Measurements from ENCODE around the gene RAB40B. TPM values are rescaled to one million over a fixed set of nuclear protein-coding genes. Genes with fewer than 3 reads are reported as not detected.

Gene RAB40B
- total and polyA plus RNA-seq, 2 of the 13 experiments (the other 11 are each of a cell fraction or from before 2014, with no cell fraction given), result 6.2 to 6.5 TPM

DNA sequence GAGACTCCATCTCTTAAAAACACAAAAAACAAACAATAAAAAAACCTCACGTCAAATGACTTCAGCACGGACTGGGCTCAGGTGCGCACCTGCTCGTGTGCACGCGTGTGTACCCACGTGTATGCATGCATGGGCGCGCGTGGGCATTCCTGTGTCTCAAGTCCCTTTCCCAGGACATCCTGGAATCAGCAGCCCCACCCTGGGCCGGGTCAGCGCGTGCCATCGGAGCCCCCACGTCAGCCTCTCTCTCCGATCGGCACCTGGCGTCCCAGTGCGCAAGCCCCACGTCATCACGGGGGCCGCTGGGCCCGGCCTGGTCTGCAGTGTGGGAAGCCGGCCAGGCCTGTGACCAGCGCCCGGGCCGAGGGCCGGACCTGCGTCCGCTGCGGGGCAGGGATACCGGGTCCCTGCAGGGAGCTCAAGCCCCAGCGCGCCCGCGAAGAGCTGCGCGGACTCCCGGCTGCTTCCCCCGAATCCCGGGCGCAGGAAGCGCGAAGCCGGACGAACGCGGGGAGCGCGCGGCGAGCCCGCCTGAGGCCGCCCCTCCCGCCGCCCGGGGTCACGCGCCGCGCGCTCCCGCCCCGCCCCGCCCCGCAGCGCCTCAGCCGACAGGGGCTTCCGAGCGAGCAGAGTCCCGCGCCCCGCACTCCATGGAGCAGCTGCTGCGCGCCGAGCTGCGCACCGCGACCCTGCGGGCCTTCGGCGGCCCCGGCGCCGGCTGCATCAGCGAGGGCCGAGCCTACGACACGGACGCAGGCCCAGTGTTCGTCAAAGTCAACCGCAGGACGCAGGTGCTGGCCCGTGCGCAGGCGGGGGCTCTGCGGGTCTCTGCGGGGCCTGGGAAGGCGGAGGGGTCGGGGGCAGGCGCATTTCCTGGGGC is 36.7 kb upstream of the RAB40B start, which contains the start of gene FN3K (continued):
- TF ChIP-seq, protein P1, sequence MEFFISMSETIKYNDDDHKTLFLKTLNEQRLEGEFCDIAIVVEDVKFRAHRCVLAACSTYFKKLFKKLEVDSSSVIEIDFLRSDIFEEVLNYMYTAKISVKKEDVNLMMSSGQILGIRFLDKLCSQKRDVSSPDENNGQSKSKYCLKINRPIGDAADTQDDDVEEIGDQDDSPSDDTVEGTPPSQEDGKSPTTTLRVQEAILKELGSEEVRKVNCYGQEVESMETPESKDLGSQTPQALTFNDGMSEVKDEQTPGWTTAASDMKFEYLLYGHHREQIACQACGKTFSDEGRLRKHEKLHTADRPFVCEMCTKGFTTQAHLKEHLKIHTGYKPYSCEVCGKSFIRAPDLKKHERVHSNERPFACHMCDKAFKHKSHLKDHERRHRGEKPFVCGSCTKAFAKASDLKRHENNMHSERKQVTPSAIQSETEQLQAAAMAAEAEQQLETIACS (CRISPR knock-in tag; IDR thresholded peaks at IDR 0.05), result peak; percentile 97
- TF ChIP-seq ZNF136 (CRISPR knock-in tag; IDR thresholded peaks at IDR 0.05; ENCODE audit: low read depth) (no peak), MBD4 (IDR thresholded peaks at IDR 0.05; ENCODE audit: borderline replicate concordance, low read length) (no peak), CENPX (CRISPR knock-in tag; IDR thresholded peaks at IDR 0.05) (no peak), SIN3B (IDR thresholded peaks at IDR 0.05; ENCODE audit: low read length) (no peak), ERF (CRISPR knock-in tag; IDR thresholded peaks at IDR 0.05) (no peak), CBX5 (CRISPR knock-in tag; IDR thresholded peaks at IDR 0.05; ENCODE audit: borderline replicate concordance) (no peak), ELF1 (CRISPR knock-in tag; IDR thresholded peaks at IDR 0.05) (no peak), RFX1 (IDR thresholded peaks at IDR 0.05) (no peak), PCBP2 (optimal IDR thresholded peaks at IDR 0.05; ENCODE audit: low read depth, low read length, poor library complexity, severe bottlenecking) (no peak), PITX1 (CRISPR knock-in tag; IDR thresholded peaks at IDR 0.05) (no peak), SNAI1 (CRISPR knock-in tag; IDR thresholded peaks at IDR 0.05; ENCODE audit: borderline replicate concordance) (no peak), FLYWCH1 (CRISPR knock-in tag; IDR thresholded peaks at IDR 0.05) (no peak)
- TF ChIP-seq, protein P2, sequence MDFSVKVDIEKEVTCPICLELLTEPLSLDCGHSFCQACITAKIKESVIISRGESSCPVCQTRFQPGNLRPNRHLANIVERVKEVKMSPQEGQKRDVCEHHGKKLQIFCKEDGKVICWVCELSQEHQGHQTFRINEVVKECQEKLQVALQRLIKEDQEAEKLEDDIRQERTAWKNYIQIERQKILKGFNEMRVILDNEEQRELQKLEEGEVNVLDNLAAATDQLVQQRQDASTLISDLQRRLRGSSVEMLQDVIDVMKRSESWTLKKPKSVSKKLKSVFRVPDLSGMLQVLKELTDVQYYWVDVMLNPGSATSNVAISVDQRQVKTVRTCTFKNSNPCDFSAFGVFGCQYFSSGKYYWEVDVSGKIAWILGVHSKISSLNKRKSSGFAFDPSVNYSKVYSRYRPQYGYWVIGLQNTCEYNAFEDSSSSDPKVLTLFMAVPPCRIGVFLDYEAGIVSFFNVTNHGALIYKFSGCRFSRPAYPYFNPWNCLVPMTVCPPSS (IDR thresholded peaks at IDR 0.05), result no peak
- TF ChIP-seq, protein P3, sequence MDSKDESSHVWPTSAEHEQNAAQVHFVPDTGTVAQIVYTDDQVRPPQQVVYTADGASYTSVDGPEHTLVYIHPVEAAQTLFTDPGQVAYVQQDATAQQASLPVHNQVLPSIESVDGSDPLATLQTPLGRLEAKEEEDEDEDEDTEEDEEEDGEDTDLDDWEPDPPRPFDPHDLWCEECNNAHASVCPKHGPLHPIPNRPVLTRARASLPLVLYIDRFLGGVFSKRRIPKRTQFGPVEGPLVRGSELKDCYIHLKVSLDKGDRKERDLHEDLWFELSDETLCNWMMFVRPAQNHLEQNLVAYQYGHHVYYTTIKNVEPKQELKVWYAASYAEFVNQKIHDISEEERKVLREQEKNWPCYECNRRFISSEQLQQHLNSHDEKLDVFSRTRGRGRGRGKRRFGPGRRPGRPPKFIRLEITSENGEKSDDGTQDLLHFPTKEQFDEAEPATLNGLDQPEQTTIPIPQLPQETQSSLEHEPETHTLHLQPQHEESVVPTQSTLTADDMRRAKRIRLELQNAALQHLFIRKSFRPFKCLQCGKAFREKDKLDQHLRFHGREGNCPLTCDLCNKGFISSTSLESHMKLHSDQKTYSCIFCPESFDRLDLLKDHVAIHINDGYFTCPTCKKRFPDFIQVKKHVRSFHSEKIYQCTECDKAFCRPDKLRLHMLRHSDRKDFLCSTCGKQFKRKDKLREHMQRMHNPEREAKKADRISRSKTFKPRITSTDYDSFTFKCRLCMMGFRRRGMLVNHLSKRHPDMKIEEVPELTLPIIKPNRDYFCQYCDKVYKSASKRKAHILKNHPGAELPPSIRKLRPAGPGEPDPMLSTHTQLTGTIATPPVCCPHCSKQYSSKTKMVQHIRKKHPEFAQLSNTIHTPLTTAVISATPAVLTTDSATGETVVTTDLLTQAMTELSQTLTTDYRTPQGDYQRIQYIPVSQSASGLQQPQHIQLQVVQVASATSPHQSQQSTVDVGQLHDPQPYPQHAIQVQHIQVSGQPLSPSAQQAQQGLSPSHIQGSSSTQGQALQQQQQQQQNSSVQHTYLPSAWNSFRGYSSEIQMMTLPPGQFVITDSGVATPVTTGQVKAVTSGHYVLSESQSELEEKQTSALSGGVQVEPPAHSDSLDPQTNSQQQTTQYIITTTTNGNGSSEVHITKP (CRISPR knock-in tag; IDR thresholded peaks at IDR 0.05; ENCODE audit: low read depth), result no peak
- TF ChIP-seq, protein P4, sequence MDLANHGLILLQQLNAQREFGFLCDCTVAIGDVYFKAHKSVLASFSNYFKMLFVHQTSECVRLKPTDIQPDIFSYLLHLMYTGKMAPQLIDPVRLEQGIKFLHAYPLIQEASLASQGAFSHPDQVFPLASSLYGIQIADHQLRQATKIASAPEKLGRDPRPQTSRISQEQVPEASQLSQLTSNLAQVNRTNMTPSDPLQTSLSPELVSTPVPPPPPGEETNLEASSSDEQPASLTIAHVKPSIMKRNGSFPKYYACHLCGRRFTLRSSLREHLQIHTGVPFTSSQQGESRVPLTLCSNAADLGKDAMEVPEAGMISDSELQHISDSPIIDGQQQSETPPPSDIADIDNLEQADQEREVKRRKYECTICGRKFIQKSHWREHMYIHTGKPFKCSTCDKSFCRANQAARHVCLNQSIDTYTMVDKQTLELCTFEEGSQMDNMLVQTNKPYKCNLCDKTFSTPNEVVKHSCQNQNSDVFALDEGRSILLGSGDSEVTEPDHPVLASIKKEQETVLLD (CRISPR knock-in tag; IDR thresholded peaks at IDR 0.05; ENCODE audit: low read depth), result 0 out of 2 replicates have a peak, but pooled peaks have one; percentile 5
- TF ChIP-seq, protein P5, sequence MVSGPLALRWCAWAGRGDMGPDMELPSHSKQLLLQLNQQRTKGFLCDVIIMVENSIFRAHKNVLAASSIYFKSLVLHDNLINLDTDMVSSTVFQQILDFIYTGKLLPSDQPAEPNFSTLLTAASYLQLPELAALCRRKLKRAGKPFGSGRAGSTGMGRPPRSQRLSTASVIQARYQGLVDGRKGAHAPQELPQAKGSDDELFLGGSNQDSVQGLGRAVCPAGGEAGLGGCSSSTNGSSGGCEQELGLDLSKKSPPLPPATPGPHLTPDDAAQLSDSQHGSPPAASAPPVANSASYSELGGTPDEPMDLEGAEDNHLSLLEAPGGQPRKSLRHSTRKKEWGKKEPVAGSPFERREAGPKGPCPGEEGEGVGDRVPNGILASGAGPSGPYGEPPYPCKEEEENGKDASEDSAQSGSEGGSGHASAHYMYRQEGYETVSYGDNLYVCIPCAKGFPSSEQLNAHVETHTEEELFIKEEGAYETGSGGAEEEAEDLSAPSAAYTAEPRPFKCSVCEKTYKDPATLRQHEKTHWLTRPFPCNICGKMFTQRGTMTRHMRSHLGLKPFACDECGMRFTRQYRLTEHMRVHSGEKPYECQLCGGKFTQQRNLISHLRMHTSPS (CRISPR knock-in tag; IDR thresholded peaks at IDR 0.05; ENCODE audit: low read depth), result peak; percentile 42; the same call in 1 of the 2 replicates
